Endothelial cell (in vitro differentiated cells): ENCODE results near the gene LCN10. TPM values are rescaled to one million over a fixed set of nuclear protein-coding genes. Genes with fewer than 3 reads are reported as not detected.
"Not testable (repeated sequence)": the region's sequence is repeated elsewhere in the genome, so short reads cannot be mapped to it uniquely, and the experiment has no call there.

Experiments
- DNase-seq: peaks from one replicate; pipeline ENCODE4 v3.0.0; 2021; ENCODE audit warnings: low spot score
- H3K27ac Mint-ChIP-seq: one replicate; pipeline ENCODE4 v1.8.0; 2021; ENCODE audit warnings: mixed read lengths, inconsistent platforms; ENCODE audit not compliant: unreplicated experiment
- H3K27me3 Mint-ChIP-seq: one replicate; pipeline ENCODE4 v1.8.0; 2021; ENCODE audit warnings: mild to moderate bottlenecking, moderate library complexity, mixed read lengths, inconsistent platforms; ENCODE audit not compliant: unreplicated experiment
- H3K36me3 Mint-ChIP-seq: one replicate; pipeline ENCODE4 v1.8.0; 2021; ENCODE audit warnings: mild to moderate bottlenecking, low read depth, mixed read lengths, inconsistent platforms; ENCODE audit not compliant: unreplicated experiment
- H3K4me1 Mint-ChIP-seq: one replicate; pipeline ENCODE4 v1.8.0; 2021; ENCODE audit warnings: mild to moderate bottlenecking, mixed read lengths, inconsistent platforms; ENCODE audit not compliant: unreplicated experiment
- H3K4me3 Mint-ChIP-seq: one replicate; pipeline ENCODE4 v1.8.0; 2021; ENCODE audit warnings: mild to moderate bottlenecking, mixed read lengths, inconsistent platforms; ENCODE audit not compliant: unreplicated experiment
- H3K9me3 Mint-ChIP-seq: one replicate; pipeline ENCODE4 v1.8.0; 2021; ENCODE audit warnings: mixed read lengths, inconsistent platforms; ENCODE audit not compliant: unreplicated experiment
- CTCF ChIP-seq: fragments of 200-600 bp; sonication (generic); IDR thresholded peaks from one replicate; pipeline ENCODE4 v1.5.0; 2021; ENCODE audit warnings: antibody characterized with exemption; ENCODE audit not compliant: unreplicated experiment
- total RNA-seq: library from RNA; stranded (reverse); fragmentation: NEBNext Ultra II Directional; extraction: Animal tissue kit (Norgen Biotek cat#: 25700); gene quantifications from one replicate; pipeline ENCODE4 v1.2.1, GENCODE V29; 2021; ENCODE audit not compliant: unreplicated experiment

LCN10 gene
- total RNA-seq, 1 donor from 2014 or later, result not detected

DNA sequence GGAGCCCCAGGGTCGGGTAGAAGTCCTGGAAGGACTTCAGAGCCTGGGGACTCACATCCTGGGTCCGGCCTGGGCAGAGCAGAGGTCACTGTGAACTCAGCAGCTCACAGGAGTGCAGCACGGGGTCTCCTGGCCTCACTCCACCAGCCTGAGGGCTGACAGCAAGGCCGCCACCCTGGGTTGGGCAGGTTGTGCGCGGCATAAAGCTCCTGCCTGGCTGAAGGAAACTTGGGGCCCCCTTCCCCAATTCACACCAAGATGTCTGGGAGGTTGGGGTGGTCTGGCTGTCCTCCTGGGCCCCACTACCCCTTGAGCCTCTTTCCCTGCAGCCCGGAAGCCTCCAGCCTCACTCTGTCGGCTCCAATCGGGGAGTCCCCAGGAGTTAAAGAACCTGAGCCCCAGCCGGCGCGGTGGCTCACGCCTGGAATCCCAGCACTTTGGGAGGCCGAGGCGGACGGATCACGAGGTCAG, 19.5 kb upstream of the LCN10 start:
- DNase-seq, result no peak
- H3K27ac Mint-ChIP-seq, result no peak overlapping the region
- TF ChIP-seq CTCF, result no peak
- H3K9me3 Mint-ChIP-seq, result no peaks in the 10 kb centered on the region
- H3K36me3 Mint-ChIP-seq, result no peaks in the 10 kb centered on the region
- no peak overlapping the region for H3K4me3 Mint-ChIP-seq
- no peaks in the 10 kb centered on the region for H3K4me1 Mint-ChIP-seq
- H3K27me3 Mint-ChIP-seq, result peaks cover 8% of the 10 kb centered on the region

DNA sequence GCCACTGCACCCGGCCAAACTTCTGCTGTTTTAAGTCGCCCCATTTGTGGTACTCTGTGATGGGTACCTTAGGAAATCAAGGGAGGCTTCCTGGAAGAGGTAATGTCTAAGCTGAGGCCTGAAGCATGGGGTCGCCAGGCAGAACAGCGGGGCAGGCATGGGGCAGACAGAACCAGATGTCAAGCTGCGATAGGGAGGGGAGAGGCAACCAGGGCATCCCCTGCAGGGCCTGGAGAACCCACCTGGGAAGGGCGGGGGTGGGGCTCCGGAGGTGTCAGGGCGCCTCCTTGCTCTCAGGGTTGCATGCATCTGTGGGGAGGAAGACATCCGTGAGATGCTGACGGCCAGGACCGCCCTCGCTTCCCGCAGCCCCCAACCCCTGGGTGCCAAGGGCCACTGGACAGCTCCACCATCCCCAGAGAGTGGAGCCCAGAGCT, 18.8 kb upstream of the LCN10 start:
- TF ChIP-seq CTCF, result no peak
- Mint-ChIP-seq H3K27ac (no peak overlapping the region), H3K4me1 (no peaks in the 10 kb centered on the region), H3K36me3 (no peaks in the 10 kb centered on the region), H3K27me3 (peaks cover 6% of the 10 kb centered on the region), H3K4me3 (no peak overlapping the region), H3K9me3 (no peaks in the 10 kb centered on the region)
- no peak for DNase-seq

- peak; percentile 25 for TF ChIP-seq CTCF
- H3K27ac Mint-ChIP-seq, H3K9me3 Mint-ChIP-seq, H3K4me3 Mint-ChIP-seq, H3K36me3 Mint-ChIP-seq, H3K27me3 Mint-ChIP-seq, H3K4me1 Mint-ChIP-seq: not testable (repeated sequence)
- peak; percentile 75 for DNase-seq
Observed at GRCh38 chr9:136760834-136761544, 18.2 kb upstream of the LCN10 start.

DNA sequence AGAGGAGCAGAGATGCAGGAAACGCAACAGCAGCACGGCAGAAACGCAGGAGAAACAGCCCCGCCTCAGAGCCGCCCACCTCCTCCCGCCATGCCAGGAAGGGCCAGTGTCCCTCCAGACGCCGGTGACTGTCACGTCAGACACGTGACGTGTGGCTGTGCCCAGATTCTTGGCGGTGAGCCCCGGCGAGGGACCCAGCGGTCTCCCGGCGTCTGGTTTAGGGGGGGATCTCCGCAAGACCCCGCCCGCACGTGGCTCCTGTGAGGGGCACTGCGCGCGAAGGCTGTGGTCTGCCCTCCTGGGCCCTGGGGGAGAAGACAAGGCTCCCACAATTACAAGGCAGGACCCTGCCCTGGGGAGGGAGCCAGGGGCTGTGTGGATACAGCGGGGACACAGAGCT, 17.7 kb upstream of the LCN10 start:
- no peak for TF ChIP-seq CTCF
- H3K27me3 Mint-ChIP-seq, result peaks cover 12% of the 10 kb centered on the region
- no peaks in the 10 kb centered on the region for H3K4me1 Mint-ChIP-seq
- no peak for DNase-seq
- peaks cover 3% of the 10 kb centered on the region for H3K36me3 Mint-ChIP-seq
- no peaks in the 10 kb centered on the region for H3K9me3 Mint-ChIP-seq
- no peak overlapping the region for H3K27ac Mint-ChIP-seq
- no peak overlapping the region for H3K4me3 Mint-ChIP-seq
